HS-27A (cell line): ENCODE results near the gene KCNMA1.
A peak's percentile ranks its signal among the peaks of the same experiment; 100 is the strongest.
"Not testable (repeated sequence)": the region's sequence is repeated elsewhere in the genome, so short reads cannot be mapped to it uniquely, and the experiment has no call there.

Experiments used
- DNase-seq: peaks from one replicate; pipeline ENCODE4 v3.0.0-alpha.2; 2012; ENCODE audit warnings: low read depth, missing footprints

Gene KCNMA1

DNA sequence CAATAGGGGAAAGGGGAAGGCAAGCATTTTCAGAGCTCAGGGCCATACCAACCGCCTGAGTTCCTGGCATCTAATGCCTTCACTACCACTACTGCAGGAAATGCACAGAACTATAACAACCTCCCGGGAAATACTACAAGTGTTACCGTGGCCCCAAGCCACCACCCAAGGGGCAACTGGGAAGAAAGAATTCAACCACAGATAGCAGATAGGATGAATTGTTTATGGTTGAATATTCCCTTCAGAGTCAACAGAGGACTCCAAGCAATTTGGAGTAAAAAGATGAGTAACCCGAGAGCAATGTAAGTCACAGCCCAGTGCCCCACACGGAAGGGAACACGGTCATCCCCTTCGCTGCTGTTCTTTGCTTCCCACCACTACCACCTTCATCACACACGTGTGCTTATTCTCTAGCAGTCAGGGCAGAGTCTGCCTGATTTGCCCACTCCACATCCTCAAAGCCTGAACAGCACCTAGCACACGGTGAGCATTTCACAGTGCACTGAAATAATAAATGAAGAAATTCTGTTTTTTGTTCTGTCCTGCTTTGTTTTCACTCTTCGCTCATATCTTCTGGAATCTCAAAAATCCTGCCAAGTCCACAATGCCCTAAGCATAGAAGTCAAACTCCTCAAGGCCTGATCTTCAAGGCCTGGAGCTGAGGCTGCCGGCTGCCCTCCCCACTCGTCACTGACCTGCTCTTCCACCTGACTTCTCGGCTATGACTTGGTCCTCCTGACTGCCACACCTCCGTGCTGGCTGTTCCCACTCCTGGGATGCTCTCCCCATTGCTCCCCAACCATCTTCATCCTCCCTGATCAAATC is 221.1 kb downstream of the KCNMA1 start:
- DNase-seq = peak; percentile 73

DNA sequence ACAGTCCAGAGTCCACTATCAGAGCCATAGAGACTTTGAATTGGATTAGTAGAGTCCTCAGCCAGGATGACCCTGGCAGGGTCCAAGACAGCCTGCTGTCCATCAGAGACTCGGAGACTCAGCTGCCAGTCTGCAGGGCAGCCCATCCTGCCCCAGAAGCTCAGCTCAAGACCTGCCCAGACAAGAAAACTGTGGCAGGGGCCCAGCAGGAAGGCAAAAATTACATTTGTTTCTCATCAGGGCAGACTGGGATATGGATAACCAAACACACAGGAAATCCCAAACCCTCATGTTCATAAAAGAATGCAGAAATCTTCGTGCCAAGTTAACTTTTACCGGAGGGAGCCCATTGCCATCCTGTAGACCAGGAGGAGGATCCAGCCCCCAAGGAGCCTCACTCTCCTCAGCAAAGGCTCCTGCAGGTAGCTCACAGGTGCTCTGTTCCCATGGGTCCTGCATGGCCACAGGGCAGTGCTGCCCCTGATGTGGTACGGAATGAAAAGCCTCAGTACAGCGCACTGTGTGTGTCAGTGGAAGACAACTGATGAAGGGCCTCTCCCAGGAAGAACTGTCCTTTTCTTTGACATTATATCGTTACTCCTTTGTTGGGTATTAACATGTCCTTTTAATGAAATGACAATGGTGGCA is 222.2 kb downstream of the KCNMA1 start:
- no peak for DNase-seq

DNA sequence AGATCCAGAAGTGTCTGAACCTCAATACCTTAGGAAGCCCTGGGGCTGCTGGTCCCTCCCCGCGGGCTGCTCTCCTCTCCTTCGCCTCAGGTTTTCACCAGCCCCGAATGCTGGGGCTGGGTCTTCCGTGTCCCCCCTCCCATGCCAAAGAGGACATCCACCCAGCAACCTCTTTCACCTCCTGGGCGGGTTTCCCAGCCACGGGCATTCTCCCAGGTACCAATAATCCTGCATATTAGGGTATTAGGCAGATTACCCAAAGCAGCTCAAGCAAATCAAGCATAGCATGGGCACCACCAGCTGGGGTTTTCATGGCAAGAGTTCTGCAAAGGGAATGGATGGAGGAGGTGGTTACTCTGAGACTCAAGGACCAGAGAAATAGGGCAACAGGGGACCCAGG is 224.4 kb downstream of the KCNMA1 start:
- no peak for DNase-seq

DNA sequence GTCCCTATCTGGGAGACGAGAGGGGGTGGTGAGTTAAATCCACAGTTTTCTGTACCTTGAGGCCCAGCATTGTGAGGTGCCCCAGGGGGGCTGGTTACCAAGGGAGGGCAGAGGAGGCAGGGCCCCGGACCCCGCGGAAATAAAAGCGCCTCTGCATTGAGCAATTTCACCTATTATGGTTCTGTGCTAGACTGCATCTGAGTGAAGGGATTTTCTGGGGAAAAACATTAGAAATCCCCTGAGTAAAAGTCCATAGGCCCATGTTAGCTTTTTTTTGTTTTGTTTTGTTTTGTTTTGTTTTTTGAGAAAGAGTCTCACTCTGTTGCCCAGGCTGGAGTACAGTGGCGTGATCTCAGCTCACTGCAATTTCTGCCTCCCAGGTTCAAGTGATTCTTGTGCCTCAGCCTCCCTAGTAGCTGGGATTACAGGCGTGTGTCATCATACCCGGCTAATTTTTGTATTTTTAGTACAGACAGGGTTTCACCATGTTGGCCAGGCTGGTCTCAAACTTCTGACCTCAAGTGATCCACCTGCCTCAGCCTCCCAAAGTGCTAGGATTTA is 225.0 kb downstream of the KCNMA1 start:
- DNase-seq = not testable (repeated sequence)

DNA sequence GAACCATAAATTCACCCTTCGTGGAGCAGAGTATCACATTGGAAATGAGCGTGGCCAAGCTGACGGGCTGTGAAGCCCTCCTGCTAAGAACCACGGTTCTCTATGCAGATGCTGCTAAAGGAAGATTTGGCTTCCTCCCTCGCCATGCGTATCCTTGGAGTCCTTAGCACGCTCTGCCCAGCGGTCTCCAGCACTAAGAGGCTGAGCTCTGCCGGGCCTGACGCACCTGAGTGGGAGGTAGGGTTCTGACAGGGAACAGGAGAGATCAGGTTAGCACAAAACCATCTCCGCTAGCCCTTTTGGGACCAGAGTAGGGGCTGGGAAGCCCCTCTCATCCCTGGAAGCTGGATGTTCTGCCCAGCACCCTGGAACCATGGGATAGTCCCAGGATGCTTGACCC is 225.8 kb downstream of the KCNMA1 start:
- DNase-seq = no peak

DNA sequence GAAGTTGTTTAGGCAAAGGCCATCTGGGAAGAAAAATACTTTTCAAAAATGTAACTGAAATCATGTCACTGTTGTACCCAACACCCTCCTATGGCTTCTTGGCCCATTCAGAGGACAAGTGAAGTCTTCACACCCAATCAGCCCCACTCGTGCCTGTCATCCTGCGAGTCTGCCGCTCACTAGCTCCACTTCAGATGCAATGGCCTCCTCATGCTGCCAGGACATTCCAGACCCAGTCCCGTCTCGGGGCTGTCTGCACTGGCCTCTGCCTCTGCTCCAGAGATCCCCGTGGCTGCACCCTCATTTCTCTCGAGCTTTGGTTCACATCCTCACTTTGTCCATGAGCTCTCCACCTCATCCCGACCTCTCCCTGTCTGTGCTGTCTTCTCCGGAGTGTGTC is 227.1 kb downstream of the KCNMA1 start:
- no peak for DNase-seq

DNA sequence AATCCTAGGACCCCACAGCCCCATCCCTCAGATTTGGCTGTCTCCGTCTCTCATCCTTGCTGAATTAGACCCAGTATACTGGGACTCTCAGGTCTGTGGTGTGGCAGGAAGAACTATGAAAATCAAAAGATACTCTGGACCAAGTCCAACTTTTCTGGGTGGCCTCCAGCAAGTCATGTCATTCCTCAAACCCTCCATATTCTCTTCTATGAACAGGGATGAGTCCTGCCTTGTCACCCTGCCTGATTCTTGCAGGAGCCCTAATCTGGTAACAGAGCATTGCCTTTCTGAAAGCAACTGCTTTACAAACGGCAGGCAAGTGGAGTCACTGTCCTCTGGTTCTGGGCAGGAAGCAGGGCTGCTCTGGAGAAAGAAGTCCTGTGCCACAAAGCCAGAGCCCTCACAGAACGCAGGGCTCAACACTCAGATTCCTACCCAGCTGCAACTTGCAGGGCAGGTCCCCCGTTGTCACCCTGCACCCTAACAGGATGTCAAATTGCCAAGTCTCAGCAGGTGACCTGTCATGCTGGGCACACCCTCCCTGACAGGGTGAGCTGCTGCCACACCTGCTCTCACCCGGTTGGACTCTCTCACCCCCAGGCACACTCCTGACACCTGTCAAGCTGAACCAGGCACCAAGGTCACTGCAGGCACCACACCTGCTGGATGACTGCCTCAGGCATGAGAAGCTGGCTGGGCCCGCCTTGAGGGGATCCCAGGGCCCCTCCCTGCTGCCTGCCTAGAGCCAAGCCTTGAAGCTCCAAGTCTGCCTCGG is 227.7 kb downstream of the KCNMA1 start:
- no peak for DNase-seq

DNA sequence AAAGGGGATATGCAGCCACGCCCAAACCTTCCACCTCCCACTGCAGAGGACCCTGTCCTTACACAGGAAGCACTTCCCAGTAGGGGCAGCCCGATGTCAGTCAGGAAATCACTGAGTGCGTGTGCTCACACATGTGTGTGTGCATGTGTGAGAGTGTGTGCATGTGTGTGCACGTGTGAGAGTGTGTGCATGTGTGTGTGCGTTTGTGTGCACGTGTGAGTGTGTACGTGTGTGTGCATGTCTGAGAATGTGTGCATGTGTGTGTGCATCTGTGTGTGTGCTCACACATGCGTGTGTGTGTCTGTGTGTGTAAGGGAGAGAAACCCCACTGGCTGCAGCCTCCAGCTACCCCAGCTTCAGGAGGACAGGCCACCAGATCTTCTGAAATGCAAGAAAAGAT is 229.3 kb downstream of the KCNMA1 start:
- DNase-seq = no peak

DNA sequence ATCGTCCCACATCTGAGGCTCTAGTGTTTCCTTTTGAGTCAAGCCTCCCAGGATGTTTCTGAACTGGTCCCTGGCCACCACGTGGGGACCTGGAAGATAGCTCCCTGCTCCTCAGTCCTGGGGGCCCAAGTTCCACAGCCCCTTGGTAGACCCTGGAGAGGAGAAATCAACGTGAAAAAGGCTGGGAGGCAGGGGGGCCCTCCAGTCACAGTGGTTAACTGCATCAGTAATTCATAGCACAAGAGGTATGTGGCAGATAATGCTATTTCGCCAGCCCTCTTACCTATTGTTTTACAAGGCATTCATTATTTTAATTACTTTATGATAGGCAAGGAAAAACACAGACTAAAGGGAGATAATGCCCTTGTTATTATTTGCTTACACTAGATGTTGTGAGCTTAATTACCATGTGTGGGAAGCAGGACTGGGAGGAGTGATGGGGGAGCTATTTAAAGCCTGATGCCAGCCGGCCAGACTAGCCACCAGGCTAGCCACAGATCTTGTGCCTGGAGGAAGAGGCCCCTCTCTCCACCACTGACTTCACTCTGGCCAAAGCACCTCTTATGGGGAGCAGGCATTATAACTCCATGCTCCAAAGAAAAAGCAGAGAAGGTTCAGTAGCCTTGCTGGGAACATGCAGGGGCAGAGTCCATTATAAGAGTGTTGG is 230.7 kb downstream of the KCNMA1 start:
- DNase-seq = no peak

DNA sequence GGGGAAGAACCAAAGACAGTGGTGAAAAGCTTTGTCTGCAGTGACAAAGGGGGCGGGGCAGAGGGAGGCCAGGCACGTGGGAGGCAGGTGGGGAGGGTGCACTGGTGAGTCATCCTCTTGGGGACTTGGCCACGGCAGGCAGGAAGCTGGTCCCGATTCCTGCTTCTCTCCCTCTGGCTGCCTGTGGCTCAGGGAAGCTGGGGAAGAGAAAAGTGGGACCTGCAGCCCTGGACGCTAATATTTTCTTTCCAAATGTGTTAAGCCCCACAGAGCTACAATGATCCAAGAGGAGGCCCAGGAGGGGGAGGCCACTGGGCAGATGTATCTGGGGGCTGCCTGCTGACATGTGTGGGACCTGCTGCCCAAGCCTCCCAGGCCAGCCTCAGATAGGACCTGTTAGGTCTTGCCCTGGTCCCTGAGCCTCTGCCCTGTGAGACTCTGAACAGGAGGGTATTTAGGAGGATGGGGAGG is 231.8 kb downstream of the KCNMA1 start:
- DNase-seq = peak; percentile 46

DNA sequence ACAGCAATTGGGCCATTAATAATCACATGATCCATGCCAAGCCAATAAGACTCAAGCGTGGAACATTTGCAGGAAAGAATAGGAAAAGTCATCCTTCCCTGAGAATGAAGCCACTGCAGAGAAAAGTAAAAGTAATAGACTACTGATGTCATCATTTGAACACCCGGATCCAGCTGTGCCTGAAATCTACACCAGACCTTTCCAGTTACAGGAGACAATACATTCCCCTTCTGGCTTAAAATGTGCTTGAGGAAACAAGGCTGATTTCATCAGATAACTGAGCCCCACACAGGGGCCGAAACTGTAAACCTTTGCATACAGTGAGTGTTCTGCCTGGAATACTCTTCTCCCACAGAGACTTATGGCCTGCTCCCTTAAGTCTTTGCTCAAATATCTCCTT is 232.8 kb downstream of the KCNMA1 start:
- no peak for DNase-seq

DNA sequence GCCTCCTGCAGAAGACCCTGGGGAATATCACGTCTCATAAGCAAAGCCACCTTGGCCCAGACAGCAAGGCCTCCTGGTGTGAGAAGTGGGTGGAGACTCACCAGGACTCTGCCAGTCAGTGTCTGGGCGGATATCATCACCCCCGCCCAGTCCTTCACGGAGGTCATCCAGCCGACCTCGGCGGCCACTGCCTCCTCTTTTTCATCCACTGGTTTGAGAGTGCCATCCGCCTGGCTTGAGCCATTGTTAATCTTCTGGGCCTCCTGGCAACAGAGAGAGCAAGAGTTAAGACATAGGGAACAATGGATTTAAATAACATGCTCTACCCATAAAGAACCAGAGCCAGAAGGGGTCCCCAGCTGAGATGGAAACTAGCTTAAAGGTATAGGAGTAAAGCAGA is 233.8 kb downstream of the KCNMA1 start:
- DNase-seq = no peak

DNA sequence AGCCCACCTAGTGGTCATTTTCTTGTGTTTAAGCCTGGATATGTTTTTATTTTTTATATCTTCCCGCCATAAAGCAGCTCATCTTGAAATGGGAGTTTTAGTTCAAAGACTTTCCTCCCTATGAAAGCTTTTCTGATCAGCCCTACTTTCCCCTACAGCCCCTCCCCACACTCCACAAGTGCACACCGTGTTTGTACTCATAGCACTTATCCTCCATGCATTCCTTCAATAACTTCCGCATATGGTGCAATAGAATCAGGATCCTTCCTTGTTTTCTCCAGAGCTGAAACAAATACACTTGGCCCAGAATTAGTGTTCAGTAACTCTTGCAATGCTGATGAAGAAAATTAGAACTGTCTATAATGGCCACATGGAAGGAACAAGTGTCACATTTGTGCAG is 235.9 kb downstream of the KCNMA1 start:
- DNase-seq = no peak

DNA sequence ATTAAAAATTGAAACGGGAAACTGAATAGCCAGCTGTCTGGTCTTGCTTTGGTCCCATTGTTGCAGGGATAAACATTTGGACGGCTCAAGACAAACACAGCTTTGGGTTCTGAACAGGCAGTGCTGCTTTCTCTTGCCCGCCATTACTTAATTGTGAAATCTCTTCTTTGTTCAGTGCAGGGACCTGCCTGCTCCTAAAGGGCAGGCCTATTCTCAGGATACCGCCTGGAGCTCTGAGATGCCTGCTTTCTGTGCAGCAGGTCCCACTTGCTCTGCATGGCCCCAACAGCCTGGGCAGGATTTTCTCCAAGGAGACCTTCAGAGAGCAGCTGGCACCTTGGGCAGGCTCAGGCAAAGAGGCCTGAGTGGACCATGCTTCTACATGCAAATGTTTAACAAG is 237.6 kb downstream of the KCNMA1 start:
- DNase-seq = no peak

DNA sequence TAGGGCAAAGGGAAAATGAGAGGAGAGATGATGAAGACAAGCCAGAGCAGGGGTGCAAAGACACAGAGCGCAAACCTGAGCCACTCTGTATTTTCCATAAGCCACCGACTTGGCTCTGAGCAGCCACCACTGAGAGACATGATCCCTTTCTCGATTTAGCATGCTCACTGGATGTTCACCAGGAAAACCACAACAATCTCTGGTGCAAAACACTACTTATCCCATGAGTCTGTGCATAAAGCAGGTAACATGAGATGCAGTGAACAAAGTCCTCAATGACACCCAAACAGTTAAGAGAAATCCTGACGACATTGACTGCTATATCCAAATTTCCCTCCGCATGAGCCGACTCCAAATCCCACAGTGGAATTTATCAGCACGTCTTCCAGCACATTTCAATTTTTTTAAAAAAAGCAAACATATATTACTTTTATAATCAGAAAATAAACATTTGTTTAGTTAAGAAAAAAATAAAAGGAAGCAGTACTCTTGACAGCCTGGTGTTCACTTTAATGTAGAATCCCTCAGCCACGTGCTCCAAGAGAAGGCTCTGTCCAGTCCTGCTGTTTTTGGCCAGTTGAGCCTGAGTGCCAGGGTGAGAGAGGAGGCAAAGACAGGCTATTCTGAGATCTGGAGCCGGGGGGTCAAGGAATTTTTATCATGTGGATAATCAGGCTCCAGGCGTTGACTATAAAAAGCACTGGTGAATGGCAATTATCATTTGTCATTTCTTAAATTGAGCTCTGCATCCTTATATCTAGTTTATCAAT is 238.4 kb downstream of the KCNMA1 start:
- DNase-seq = no peak

DNA sequence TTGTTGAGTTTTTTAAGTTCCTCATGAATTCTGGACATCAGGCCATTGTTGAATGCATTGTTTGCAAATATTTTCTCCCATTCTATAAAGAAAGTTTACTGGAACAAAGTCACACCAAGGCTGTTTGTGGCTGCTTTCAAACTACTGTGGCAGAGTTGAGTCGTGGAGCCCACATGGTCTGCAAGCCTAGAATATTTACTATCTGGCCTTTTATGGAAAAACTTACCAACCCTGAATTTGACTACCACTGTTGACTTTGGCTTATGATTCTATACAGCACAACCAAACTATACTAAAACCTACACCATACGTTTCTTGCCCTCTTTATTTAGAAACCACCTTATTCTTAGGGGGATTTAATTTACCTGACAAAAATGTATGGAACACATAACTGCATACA is 239.1 kb downstream of the KCNMA1 start:
- DNase-seq = no peak

DNA sequence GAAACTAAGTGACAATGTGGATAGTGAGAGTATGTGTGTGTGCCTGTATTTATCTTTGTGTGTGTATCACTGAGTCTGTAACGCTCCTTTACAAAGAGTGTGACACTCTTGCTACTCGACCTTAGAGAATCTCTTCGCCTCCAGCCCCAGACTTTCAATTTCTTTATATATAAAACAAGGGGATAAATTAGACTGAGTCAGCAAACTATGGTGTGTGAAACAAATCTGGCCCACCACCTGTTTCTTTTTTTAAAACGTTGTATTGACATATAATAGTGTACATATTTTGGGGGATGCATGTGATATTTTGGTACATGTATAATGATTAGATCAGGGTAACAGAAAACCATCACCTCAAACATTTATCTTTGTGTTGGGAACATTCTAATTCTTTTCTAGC is 240.5 kb downstream of the KCNMA1 start:
- DNase-seq = no peak

DNA sequence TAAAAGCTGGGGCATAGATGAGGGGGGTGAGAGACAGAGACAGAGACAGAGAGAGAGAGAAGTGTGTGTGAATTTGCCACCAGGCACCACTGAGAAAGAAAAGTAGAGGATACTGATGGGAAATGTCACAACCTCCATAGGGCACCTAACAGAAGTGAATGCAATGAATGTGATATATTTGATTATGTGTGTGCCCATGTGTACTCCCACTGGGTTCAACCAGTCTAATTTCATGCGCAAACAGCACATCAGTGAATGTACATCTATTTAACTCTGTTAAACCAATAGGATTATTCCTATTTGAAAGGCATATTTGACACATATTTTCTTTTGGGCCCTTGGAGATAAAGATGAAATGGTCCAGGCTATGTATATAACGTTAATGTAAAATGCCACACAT is 241.3 kb downstream of the KCNMA1 start:
- DNase-seq = no peak

DNA sequence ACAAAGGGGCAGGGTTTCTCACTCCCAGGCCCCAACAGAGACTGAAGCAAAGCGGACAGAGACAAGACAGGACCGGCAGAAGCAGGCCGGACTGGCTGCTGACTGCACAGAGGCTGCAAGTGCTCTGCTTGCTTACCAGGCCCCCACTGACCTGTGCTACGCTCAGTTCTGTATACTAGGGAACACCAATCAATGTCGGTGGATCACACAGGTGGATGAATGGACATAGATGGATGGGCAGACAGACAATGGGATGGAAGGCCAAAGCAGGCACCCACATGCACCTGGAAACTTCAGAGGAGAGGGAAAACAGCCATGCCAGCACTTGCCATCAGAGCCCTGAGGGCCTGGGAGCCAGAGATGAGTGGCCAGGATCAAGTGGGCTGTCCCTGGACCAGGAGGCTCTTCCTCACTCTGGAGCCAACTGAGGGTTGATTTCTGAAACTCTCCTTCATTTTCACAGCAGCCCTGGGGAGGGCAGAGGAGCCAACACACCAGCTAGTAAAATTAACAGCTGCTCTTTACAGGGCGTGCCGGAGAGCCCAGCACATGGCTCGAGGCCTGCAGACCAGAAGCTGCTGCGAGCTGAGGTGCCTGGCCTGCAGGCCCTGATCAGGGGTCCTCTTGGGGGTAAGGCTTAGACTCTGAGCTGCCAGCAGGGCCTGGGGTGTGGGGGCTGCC is 243.6 kb downstream of the KCNMA1 start:
- DNase-seq = no peak

DNA sequence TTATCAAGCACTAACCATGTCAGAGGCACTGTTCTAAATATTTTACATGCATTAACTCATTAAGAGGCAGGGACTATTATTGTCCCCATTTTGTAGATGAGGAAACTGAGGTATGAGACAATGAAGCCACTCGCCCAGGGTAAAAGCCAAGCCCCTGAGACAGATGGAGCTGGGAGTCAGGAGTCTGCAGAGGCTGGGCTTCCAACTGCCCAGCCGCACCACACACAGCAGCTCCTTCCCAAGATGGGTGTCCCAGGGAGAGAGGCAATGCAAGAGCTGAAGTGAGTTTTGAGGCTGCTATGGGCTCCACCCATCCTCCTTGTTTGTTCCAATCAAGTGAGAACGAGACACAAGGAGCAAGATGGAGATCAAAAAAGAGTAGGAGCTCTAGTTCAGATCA is 244.2 kb downstream of the KCNMA1 start:
- no peak for DNase-seq

DNA sequence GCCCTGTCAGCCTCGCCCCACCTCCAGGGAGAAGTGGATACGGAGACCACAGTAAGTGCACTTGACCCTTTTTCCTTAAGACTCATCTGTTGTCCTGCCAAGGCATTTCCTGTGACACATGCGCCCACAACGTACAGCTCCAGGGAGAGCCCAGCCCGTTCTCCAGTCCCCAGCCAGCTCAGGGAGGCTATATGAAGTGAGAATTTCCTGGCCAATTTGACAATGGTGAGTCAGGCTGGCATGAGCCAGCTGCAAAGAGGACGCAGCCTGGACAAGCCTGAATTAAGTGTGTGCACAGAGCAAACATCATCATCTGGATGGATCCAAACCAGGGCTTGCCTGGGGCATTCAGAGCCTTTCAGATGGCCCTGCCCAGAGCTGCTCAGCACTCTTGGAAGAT is 244.8 kb downstream of the KCNMA1 start:
- peak; percentile 90 for DNase-seq
